Activated CD4-positive, alpha-beta T cell treated with anti-CD3 and anti-CD28 coated beads, Interleukin-2, amount 10 ng/mL, durations not matched to agents 7 days and 5 days (primary cell): ENCODE data around the gene IL16. TPM values are rescaled to one million over a fixed set of nuclear protein-coding genes. Genes with fewer than 3 reads are reported as not detected.

Experiments used
- CTCF ChIA-PET: fragments of 350-600 bp; sonication (Branson Sonifier 250); formaldehyde crosslinking; loops from one replicate; lab custom pipeline; 2021; ENCODE audit warnings: antibody characterized with exemption; lab: Charles Lee
- POLR2A ChIA-PET: fragments of 350-600 bp; sonication (Branson Sonifier 250); formaldehyde crosslinking; loops from one replicate; lab custom pipeline; 2021; ENCODE audit warnings: antibody characterized with exemption; lab: Charles Lee
- DNase-seq: peaks from one replicate; pipeline ENCODE4 v3.0.0-alpha.2; 2020
- H3K27ac Mint-ChIP-seq: one replicate; pipeline ENCODE4 v1.8.0; 2021; ENCODE audit warnings: mild to moderate bottlenecking, moderate library complexity, mixed read lengths
- H3K27me3 Mint-ChIP-seq: one replicate; pipeline ENCODE4 v1.8.0; 2021; ENCODE audit warnings: mixed read lengths
- H3K36me3 Mint-ChIP-seq: one replicate; pipeline ENCODE4 v1.8.0; 2021; ENCODE audit warnings: low read depth, mixed read lengths
- H3K4me1 Mint-ChIP-seq: one replicate; pipeline ENCODE4 v1.8.0; 2021; ENCODE audit warnings: mixed read lengths
- H3K4me3 Mint-ChIP-seq: one replicate; pipeline ENCODE4 v1.8.0; 2021; ENCODE audit warnings: mild to moderate bottlenecking, moderate library complexity, mixed read lengths
- H3K9me3 Mint-ChIP-seq: one replicate; pipeline ENCODE4 v1.8.0; 2021; ENCODE audit warnings: mixed read lengths
- total RNA-seq, 2 experiments: library from RNA; stranded (reverse); gene quantifications; one replicate each; pipeline ENCODE4 v1.2.3, GENCODE V29; 2021

Gene IL16
- total RNA-seq, 2 experiments from 2014 or later = 239 to 242 TPM

GRCh38 chr15:81222007-81222406, 25.3 kb downstream of the IL16 start:
- peaks cover 2% of the 10 kb centered on the region for H3K4me1 Mint-ChIP-seq
- H3K9me3 Mint-ChIP-seq = no peaks in the 10 kb centered on the region
- no peaks in the 10 kb centered on the region for H3K36me3 Mint-ChIP-seq
- ChIA-PET CTCF (interaction anchor here (0.7 kb wide), 1 partner anchor 68 kb away, joined by 4 read pairs; no protein-coding TSS in a partner anchor), POLR2A (no interaction called here)
- H3K27me3 Mint-ChIP-seq = no peaks in the 10 kb centered on the region
- H3K27ac Mint-ChIP-seq = no peak overlapping the region
- H3K4me3 Mint-ChIP-seq = no peak overlapping the region
- no peak for DNase-seq

DNA sequence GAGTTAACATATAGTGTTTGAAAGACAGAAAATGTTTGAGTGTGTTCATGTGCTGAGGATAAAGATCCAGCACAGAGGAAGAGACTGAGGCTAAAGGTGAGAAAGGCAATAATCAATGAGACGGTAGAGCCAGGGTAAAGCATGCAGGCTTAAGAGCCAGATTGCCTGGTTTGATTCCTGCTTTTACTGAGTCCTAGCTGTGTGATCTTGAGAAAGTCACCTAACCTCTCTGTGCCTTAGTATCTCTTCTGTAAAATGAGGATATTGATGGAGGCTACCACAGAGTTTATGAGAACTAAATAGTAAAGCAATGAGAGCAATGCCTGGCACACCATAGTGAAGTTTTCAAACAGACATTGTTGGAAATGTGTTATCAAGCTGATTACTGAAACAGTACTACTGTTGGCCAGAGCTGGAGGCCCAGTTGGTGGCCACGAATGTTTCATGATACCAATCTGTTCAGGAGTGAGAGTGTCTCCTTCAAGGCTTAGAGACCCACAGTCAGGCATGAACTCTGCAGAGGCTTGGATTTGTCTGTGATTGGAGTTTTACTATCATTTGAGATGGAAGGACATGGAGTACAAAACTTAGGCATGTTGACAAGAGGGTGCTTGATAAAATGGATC, 26.8 kb downstream of the IL16 start:
- ChIA-PET CTCF (no interaction called here), POLR2A (no interaction called here)
- no peaks in the 10 kb centered on the region for H3K36me3 Mint-ChIP-seq
- DNase-seq = no peak
- H3K9me3 Mint-ChIP-seq = no peaks in the 10 kb centered on the region
- H3K4me3 Mint-ChIP-seq = no peak overlapping the region
- no peak overlapping the region for H3K27ac Mint-ChIP-seq
- H3K4me1 Mint-ChIP-seq = peaks cover 2% of the 10 kb centered on the region
- H3K27me3 Mint-ChIP-seq = no peaks in the 10 kb centered on the region

DNA sequence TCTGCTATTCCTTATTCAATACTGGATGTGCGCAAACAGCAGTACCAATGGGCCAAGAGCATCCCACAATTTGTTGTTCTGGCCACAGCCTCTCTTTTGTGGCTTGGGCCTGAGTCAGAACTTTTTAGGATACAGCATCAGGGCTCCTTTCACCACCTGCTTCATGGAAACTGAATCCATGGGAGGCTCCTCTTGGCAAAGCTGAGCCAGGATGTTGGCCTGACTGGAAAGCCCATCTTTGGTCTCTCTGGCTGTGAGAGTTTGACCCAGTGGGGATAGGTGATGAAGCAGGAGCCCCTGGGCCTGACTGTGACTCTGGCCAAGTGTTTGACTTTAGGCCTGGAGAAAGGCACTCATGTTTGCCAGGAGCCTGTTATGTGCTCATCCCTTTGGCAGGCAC, 27.6 kb downstream of the IL16 start:
- H3K9me3 Mint-ChIP-seq = no peaks in the 10 kb centered on the region
- H3K27me3 Mint-ChIP-seq = no peaks in the 10 kb centered on the region
- POLR2A ChIA-PET = no interaction called here
- no peak for DNase-seq
- CTCF ChIA-PET = no interaction called here
- H3K4me1 Mint-ChIP-seq = peaks cover 2% of the 10 kb centered on the region
- H3K36me3 Mint-ChIP-seq = no peaks in the 10 kb centered on the region
- H3K27ac Mint-ChIP-seq = no peak overlapping the region
- no peak overlapping the region for H3K4me3 Mint-ChIP-seq

- ChIA-PET POLR2A (no interaction called here), CTCF (interaction anchor here (1.2 kb wide), 1 partner anchor 41 kb away, joined by 3 read pairs; no protein-coding TSS in a partner anchor)
- Mint-ChIP-seq H3K4me1 (peaks cover 2% of the 10 kb centered on the region), H3K36me3 (no peaks in the 10 kb centered on the region), H3K4me3 (no peak overlapping the region), H3K27me3 (no peaks in the 10 kb centered on the region), H3K9me3 (no peaks in the 10 kb centered on the region), H3K27ac (no peak overlapping the region)
- DNase-seq = no peak
Observed at GRCh38 chr15:81225161-81225671, 28.5 kb downstream of the IL16 start.

DNA sequence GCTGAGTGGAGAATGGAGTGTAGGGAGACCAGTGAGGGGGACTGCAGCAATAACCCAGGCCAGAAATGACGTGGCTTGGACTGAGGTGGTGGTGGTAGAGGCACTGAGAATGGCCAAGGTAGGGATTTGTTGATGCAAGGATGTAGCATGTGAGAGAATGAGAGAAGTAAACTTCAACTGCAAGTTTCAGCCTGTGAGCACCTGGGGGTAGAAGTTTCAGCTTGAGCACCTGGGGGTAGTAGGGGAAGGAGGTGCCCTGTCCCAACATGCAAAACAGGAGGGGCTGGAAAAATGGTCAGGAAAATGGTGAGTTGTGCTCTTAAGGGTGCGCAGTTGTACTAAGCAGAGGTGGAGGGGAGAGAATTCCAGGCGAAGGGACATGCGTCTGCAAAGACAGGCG, 31.0 kb downstream of the IL16 start:
- Mint-ChIP-seq H3K4me3 (no peak overlapping the region), H3K4me1 (peaks cover 2% of the 10 kb centered on the region), H3K36me3 (no peaks in the 10 kb centered on the region), H3K27ac (no peak overlapping the region), H3K9me3 (no peaks in the 10 kb centered on the region), H3K27me3 (peaks cover 2% of the 10 kb centered on the region)
- ChIA-PET CTCF (no interaction called here), POLR2A (no interaction called here)
- DNase-seq = no peak

- Mint-ChIP-seq H3K27me3 (peaks cover 2% of the 10 kb centered on the region), H3K4me1 (no peaks in the 10 kb centered on the region), H3K36me3 (no peaks in the 10 kb centered on the region), H3K27ac (no peak overlapping the region), H3K9me3 (no peaks in the 10 kb centered on the region), H3K4me3 (no peak overlapping the region)
- POLR2A ChIA-PET = no interaction called here
- no peak for DNase-seq
- CTCF ChIA-PET = no interaction called here
Observed at GRCh38 chr15:81229586-81229985, 32.9 kb downstream of the IL16 start.

- DNase-seq = no peak
- no peaks in the 10 kb centered on the region for H3K9me3 Mint-ChIP-seq
- ChIA-PET CTCF (interaction anchor here (1.7 kb wide), 1 partner anchor 30 kb away, joined by 4 read pairs; no protein-coding TSS in a partner anchor), POLR2A (no interaction called here)
- H3K27ac Mint-ChIP-seq = no peak overlapping the region
- H3K36me3 Mint-ChIP-seq = no peaks in the 10 kb centered on the region
- no peak overlapping the region for H3K4me3 Mint-ChIP-seq
- peaks cover 2% of the 10 kb centered on the region for H3K27me3 Mint-ChIP-seq
- no peaks in the 10 kb centered on the region for H3K4me1 Mint-ChIP-seq
Observed at GRCh38 chr15:81235276-81236123, 38.8 kb downstream of the IL16 start.

DNA sequence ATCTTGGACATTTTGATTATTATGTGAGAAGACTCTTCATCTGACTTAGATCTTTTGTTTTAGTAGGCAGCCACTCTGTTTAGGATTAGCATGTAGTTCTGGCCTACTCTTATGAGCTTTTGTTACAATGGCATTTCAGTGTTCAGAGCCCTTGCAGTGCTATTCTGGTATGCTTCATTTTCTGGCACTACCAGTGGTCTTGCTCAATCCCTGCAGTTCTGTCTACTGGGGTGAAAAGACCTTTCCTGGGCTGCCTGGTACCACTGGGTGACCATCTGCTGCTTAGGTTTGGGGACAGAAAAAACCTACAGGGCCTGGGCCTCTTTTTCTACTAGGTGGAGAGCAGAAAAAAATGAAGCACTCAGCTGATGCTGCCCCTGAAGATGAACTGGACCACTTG, 42.5 kb downstream of the IL16 start:
- H3K9me3 Mint-ChIP-seq = peaks cover 8% of the 10 kb centered on the region
- ChIA-PET POLR2A (no interaction called here), CTCF (no interaction called here)
- H3K4me1 Mint-ChIP-seq = no peaks in the 10 kb centered on the region
- no peak for DNase-seq
- H3K27ac Mint-ChIP-seq = no peak overlapping the region
- no peak overlapping the region for H3K4me3 Mint-ChIP-seq
- no peaks in the 10 kb centered on the region for H3K36me3 Mint-ChIP-seq
- peaks cover 5% of the 10 kb centered on the region for H3K27me3 Mint-ChIP-seq

DNA sequence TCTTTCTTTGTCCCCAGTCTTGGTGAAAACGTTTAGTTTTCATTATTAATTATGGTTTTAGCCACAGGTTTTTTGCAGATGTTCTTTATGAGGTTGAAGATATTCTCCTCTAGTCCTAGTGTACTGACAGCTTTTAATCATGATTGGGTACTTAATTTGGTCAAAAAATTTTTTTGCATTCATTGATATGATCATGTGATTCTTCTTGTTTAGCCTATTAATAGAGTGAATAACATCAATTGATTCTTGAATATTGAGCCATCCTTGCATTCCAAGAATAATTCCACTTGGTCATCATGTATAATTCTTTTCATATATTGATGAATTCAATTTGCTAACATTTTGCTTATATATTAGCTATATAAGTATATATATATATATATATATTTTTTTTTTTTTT, 46.1 kb downstream of the IL16 start:
- peaks cover 8% of the 10 kb centered on the region for H3K9me3 Mint-ChIP-seq
- no peak overlapping the region for H3K4me3 Mint-ChIP-seq
- no peak for DNase-seq
- CTCF ChIA-PET = no interaction called here
- no peaks in the 10 kb centered on the region for H3K36me3 Mint-ChIP-seq
- POLR2A ChIA-PET = no interaction called here
- H3K27ac Mint-ChIP-seq = no peak overlapping the region
- no peaks in the 10 kb centered on the region for H3K4me1 Mint-ChIP-seq
- H3K27me3 Mint-ChIP-seq = peaks cover 12% of the 10 kb centered on the region

DNA sequence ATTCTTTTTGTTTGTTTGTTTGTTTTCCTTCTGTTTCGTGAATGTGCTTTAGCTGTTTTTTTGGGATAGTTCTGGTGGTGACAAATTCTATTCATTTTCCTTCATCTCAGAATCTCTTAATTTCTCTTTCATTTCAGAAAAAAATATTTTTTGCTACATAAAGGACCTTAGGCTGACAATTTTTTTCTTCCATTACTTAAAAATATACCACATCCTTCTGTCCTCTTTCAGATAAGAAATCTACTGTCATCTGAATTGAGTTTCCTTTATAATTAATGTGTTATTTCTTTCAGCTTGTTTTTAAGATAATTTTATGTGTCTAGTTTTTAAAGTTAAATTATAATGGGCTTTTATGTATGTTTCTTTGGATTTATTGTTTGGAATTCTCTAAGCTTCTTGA, 47.6 kb downstream of the IL16 start:
- CTCF ChIA-PET = interaction anchor here (1.1 kb wide), 1 partner anchor 22 kb away, joined by 5 read pairs; no protein-coding TSS in a partner anchor
- Mint-ChIP-seq H3K4me3 (no peak overlapping the region), H3K9me3 (peaks cover 8% of the 10 kb centered on the region), H3K27me3 (peaks cover 12% of the 10 kb centered on the region), H3K27ac (no peak overlapping the region), H3K4me1 (no peaks in the 10 kb centered on the region), H3K36me3 (no peaks in the 10 kb centered on the region)
- POLR2A ChIA-PET = no interaction called here
- DNase-seq = no peak

GRCh38 chr15:81253846-81254245, 57.2 kb downstream of the IL16 start:
- peaks cover 2% of the 10 kb centered on the region for H3K9me3 Mint-ChIP-seq
- H3K4me3 Mint-ChIP-seq = no peak overlapping the region
- CTCF ChIA-PET = interaction anchor here (2.5 kb wide), 1 partner anchor 12 kb away, joined by 14 read pairs; no protein-coding TSS in a partner anchor
- H3K27ac Mint-ChIP-seq = no peak overlapping the region
- peaks cover 1% of the 10 kb centered on the region for H3K36me3 Mint-ChIP-seq
- no peak for DNase-seq
- peaks cover 8% of the 10 kb centered on the region for H3K27me3 Mint-ChIP-seq
- H3K4me1 Mint-ChIP-seq = peaks cover 4% of the 10 kb centered on the region
- POLR2A ChIA-PET = no interaction called here

DNA sequence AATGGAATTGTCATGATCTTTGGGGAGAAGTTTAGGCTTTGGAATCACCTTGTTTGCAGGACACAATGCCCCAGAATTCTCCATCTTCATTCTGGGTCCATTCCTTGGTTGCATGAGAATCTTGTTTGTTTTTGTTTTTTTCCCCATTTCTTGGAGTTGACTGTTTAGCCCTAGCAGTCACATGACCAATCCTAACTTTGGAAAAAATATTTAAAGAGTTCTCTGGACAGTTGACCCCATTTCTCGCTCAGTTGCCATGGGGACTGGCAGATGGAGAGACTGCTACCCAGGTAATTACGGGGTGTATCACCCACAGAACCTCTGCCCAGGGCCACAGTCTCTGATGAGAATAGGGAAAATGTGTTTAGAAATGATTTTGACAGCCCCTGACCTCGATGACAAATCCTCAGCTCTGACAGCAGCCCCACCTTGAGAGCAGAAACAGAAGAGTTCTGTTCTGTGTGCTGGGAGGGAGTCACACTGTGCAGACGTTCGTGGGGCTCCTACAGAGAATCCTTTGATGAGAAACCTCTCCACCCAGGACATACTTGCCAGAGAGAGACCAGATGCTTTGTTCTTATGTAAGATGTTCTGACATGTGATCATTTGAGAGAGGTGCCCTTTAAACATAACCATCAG, 57.7 kb downstream of the IL16 start:
- POLR2A ChIA-PET = no interaction called here
- CTCF ChIA-PET = interaction anchor here (0.9 to 2.5 kb wide), 2 partner anchors 11 to 139 kb away, joined by 3 to 14 read pairs; no protein-coding TSS in a partner anchor
- DNase-seq = no peak
- Mint-ChIP-seq H3K9me3 (peaks cover 2% of the 10 kb centered on the region), H3K4me1 (peaks cover 4% of the 10 kb centered on the region), H3K4me3 (no peak overlapping the region), H3K36me3 (peaks cover 1% of the 10 kb centered on the region), H3K27ac (no peak overlapping the region), H3K27me3 (peaks cover 8% of the 10 kb centered on the region)

DNA sequence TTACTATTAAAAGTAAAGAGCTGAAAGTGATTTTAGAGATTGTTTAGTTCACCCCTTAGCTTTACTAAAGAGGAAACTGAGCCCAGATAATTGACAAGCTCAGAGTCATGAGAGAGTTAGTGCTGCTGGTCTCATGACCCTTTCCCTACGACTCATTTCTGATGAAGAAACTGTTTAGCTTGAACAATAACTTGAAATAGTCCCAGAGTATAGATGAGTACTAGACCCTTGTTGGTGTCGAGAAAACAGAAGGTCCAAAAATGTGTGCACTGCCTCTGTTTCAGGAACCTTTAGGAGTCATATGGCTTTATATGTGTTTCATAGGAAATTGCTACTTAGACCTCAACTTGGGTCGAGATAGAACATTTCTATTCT, 58.2 kb downstream of the IL16 start:
- POLR2A ChIA-PET = no interaction called here
- peaks cover 1% of the 10 kb centered on the region for H3K36me3 Mint-ChIP-seq
- H3K4me3 Mint-ChIP-seq = no peak overlapping the region
- CTCF ChIA-PET = interaction anchor here (0.9 to 2.5 kb wide), 2 partner anchors 11 to 139 kb away, joined by 3 to 14 read pairs; no protein-coding TSS in a partner anchor
- peaks cover 8% of the 10 kb centered on the region for H3K27me3 Mint-ChIP-seq
- H3K9me3 Mint-ChIP-seq = peaks cover 2% of the 10 kb centered on the region
- peaks cover 4% of the 10 kb centered on the region for H3K4me1 Mint-ChIP-seq
- no peak overlapping the region for H3K27ac Mint-ChIP-seq
- no peak for DNase-seq
